ENCODE results near the gene ADGRF5. TPM values are rescaled to one million over a fixed set of nuclear protein-coding genes. Genes with fewer than 3 reads are reported as not detected.

ADGRF5 gene
- total and polyA plus RNA-seq, 2 donors: 16.2 to 41.3 TPM

DNA sequence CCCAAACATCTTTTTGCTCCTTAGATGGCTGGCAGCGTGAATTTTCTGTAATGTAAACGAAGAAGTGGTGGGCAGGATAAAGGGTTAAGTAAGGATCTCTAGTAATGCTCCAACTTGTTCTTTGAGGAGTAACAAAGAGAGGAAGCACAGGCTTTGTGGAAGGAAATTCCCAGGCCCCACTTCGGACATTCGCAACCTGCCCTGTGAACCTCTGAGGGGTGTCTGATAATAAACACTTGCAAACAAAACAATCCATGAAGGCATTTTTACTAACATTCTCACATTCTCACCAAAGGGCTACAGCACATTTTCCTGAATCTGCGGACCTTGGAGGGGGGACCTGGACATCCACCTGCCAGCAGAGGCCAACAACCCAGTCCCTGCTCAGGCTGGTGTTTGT is 25.8 kb upstream of the ADGRF5 start:
- DNase-seq (ENCODE audit: extremely low spot score): no peak
- H3K4me1 ChIP-seq (ENCODE audit: insufficient read depth): no peaks in the 10 kb centered on the region
- H3K27ac ChIP-seq (ENCODE audit: low read depth): no peak overlapping the region
- H3K4me3 ChIP-seq (ENCODE audit: low read depth, low read length): no peak overlapping the region
- 67% methylated on average over 5 of the region's 5 CpGs for WGBS
- no peaks in the 10 kb centered on the region for H3K36me3 ChIP-seq (ENCODE audit: insufficient read depth)

DNA sequence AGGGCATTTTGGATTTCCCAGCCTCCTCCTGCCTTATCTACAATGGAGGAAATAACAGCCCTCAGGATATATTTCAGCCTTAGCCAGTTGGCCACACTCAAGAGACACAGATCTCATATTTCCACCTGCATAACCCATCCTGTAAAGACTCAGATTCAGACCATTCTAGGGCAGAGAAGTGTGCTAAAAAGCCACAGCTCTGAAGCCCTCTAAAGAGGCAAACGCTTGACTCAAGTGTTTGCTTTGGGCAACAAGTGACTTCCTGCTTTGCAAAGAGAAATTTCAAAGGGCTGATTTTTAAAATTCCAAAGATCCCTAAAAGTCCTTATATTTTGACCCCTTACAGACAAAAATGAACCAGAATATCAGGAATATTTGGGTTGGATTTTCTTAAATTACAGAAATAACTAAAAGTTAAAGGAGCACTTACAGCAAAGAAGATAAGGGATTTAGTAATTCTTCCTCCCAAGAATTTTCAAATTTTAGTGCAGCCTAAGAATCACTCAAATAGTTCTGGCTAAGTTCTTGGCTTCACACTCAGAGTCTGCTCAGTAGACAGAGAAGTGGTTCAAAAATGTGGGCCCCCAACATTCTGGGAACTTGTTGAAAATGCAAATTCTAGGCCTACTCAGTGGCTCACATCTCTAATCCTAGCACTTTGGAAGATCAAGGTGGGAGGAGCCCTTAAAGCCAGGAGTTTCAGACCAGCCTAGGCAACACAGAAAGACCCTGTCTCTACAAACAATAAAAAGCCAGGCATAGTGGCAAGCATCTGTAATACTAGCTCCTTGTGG is 18.9 kb upstream of the ADGRF5 start:
- DNase-seq (ENCODE audit: extremely low spot score): no peak
- H3K4me3 ChIP-seq (ENCODE audit: low read depth, low read length): no peak overlapping the region
- H3K27ac ChIP-seq (ENCODE audit: low read depth): no peak overlapping the region
- WGBS: 66% methylated on average over 1 of the region's 1 CpG
- H3K36me3 ChIP-seq (ENCODE audit: insufficient read depth): no peaks in the 10 kb centered on the region
- no peaks in the 10 kb centered on the region for H3K4me1 ChIP-seq (ENCODE audit: insufficient read depth)

DNA sequence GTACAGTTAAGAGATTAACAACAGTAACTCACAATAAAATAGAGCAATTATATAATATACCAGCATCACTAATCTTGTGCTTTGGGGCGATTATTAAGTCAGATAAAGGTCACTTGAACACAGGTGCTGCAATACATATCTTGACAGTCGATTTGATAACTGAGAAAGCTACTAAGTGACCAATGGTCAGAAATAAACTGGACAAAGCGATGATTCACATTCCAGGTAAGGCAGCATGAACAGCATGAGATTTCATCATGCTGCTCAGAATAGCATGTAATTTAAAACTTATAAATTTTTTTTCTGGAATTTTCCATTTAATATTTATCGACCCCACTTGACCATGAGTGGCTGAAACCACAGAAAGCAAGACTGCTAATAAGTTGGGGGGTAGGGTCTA is 15.9 kb upstream of the ADGRF5 start:
- Histone ChIP-seq H3K36me3 (ENCODE audit: insufficient read depth) (no peaks in the 10 kb centered on the region), H3K4me1 (ENCODE audit: insufficient read depth) (no peaks in the 10 kb centered on the region), H3K27ac (ENCODE audit: low read depth) (no peak overlapping the region), H3K4me3 (ENCODE audit: low read depth, low read length) (no peak overlapping the region)
- DNase-seq (ENCODE audit: extremely low spot score): no peak
- WGBS: 91% methylated on average over 4 of the region's 4 CpGs

DNA sequence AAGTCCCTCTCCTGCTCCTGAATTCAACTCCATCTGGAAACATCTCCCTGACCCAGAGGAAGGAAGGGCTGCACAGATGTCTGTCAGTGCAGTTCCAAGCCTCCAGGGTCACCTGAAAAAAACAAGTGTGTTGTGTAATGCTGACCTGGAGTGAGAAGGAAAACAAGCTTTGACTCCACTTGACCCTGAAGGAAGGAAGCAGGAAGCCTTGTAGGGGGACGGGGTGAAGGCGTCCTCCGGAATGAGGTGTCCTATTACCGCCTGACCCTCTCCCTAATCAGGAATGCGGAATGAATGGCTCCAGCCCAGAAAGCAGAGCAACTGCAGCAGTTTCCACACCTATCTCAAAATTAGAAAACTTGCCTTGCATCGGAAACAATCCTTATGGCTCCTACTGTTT is 13.9 kb upstream of the ADGRF5 start:
- 69% methylated on average over 6 of the region's 6 CpGs for WGBS
- Histone ChIP-seq H3K4me3 (ENCODE audit: low read depth, low read length) (no peak overlapping the region), H3K27ac (ENCODE audit: low read depth) (no peak overlapping the region), H3K36me3 (ENCODE audit: insufficient read depth) (no peaks in the 10 kb centered on the region), H3K4me1 (ENCODE audit: insufficient read depth) (no peaks in the 10 kb centered on the region)
- no peak for DNase-seq (ENCODE audit: extremely low spot score)

DNA sequence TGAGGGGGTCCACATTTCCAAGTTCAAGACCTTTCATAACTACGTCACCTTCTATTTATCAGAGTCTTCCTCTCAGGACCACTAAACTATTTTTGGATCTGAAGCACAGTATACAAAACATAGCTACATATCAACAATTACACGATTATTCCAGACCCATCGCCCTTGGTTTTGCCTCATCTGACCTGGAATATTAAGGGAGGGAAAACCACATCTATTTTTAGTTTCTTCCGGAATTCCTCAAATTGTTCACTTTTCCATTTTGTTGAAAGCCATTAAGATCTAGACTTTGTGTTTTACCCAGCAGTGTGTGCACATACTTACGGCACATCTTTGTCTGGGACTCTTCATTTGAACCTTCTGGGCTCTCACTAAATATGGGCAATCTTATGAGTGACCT is 12.0 kb upstream of the ADGRF5 start:
- H3K4me1 ChIP-seq (ENCODE audit: insufficient read depth): no peaks in the 10 kb centered on the region
- WGBS: 83% methylated on average over 5 of the region's 5 CpGs
- no peak overlapping the region for H3K27ac ChIP-seq (ENCODE audit: low read depth)
- DNase-seq (ENCODE audit: extremely low spot score): no peak
- H3K36me3 ChIP-seq (ENCODE audit: insufficient read depth): no peaks in the 10 kb centered on the region
- H3K4me3 ChIP-seq (ENCODE audit: low read depth, low read length): no peak overlapping the region

DNA sequence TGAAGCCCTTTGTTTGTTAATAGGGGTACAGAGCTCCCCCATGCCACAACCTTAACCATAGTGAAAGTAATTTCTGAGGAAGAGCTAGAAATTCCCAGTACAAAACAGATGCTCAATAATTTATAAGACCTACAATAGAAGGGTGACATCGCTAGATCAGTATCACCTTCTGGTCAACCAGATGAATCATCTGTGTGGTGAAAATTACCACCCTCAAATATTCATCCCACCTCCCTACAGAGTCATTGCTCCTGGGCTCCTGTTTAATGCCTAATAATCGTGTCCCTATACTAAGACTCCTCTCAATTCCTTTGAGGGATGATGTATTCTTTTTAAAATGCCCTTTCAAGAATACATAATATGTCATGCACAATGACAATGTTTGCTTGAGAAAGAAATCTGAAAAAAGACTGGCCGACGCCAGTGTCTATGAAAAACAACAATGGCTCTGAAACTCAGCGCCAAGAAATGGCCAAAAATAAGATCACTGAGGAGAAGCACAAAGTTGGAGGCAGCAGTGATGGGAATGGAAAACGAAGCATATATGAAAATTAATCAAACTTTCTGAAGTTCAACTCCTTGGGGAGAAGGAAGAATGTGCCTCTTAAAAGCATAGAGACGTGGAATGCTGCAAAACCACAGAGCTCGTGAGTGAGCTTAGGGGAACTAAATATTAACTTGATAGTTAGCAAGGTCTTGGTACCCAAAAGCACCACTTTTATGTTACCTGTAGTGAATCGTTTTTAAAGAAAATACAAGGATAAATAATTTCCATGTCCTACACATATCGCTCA is 11.0 kb upstream of the ADGRF5 start:
- Histone ChIP-seq H3K36me3 (ENCODE audit: insufficient read depth) (no peaks in the 10 kb centered on the region), H3K4me1 (ENCODE audit: insufficient read depth) (no peaks in the 10 kb centered on the region), H3K27ac (ENCODE audit: low read depth) (no peak overlapping the region), H3K4me3 (ENCODE audit: low read depth, low read length) (no peak overlapping the region)
- no peak for DNase-seq (ENCODE audit: extremely low spot score)
- WGBS: 71% methylated on average over 10 of the region's 10 CpGs

DNA sequence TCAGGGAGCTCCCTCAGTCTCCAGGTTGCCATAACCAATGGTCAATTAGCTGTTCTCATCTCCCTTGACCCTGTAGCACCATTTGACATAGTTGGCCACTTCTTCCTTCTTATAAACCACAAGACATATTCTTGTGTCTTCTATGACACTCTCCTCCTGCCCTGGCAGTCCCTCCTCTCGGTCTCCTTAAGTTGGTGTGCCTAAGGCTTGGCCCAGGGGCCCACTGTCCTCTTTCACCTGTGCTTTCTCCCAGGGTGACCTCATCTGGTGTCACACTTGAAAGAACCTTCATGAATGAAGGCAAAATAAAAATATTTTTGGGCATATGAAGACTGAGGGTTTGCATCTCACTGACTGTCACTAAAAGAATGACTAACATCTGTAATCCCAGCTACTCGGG is 9.7 kb upstream of the ADGRF5 start:
- H3K4me1 ChIP-seq (ENCODE audit: insufficient read depth): no peaks in the 10 kb centered on the region
- 84% methylated on average over 2 of the region's 2 CpGs for WGBS
- H3K27ac ChIP-seq (ENCODE audit: low read depth): no peak overlapping the region
- DNase-seq (ENCODE audit: extremely low spot score): no peak
- no peaks in the 10 kb centered on the region for H3K36me3 ChIP-seq (ENCODE audit: insufficient read depth)
- H3K4me3 ChIP-seq (ENCODE audit: low read depth, low read length): no peak overlapping the region

DNA sequence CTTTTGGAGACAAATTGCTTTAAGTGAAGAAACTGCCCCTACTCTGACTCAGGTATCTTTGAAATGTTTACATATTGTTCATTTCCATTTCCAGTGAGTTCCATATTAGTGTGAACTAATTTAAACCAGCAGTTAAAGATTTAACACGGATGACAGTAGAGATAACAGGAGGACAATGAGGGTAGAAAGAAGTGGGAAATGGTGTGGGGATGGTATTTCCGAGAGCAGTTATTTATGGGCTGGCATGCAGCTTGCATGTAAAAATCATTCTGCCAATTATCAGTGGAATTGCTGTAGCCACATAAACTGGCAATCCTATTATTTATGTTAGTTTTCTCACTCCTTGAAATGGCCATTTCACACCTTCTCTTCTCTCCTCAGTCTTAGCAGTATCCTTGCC is 8.6 kb upstream of the ADGRF5 start:
- no peak for DNase-seq (ENCODE audit: extremely low spot score)
- no peaks in the 10 kb centered on the region for H3K36me3 ChIP-seq (ENCODE audit: insufficient read depth)
- no peak overlapping the region for H3K27ac ChIP-seq (ENCODE audit: low read depth)
- 57% methylated on average over 2 of the region's 2 CpGs for WGBS
- no peaks in the 10 kb centered on the region for H3K4me1 ChIP-seq (ENCODE audit: insufficient read depth)
- no peak overlapping the region for H3K4me3 ChIP-seq (ENCODE audit: low read depth, low read length)

DNA sequence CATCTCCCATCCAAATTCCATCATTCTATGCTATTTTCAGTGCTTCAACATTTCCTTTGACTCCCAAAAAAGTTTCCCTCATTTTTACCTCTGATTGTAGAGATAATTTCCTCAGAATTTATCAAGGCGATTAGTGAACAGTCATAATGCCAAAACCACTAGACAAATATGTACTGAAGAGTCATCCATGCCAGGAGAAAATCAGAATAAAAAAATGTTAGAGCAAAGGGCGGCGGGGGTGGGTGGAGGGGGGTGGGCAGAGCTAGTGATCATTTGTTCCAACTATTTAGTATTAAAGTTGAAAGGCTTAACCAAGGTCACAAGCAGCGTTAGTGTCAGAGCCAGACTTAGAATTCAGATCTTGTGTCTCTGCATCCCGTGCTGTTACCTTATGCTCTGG is 5.3 kb upstream of the ADGRF5 start:
- Histone ChIP-seq H3K4me3 (ENCODE audit: low read depth, low read length) (no peak overlapping the region), H3K4me1 (ENCODE audit: insufficient read depth) (no peaks in the 10 kb centered on the region), H3K36me3 (ENCODE audit: insufficient read depth) (no peaks in the 10 kb centered on the region), H3K27ac (ENCODE audit: low read depth) (no peak overlapping the region)
- WGBS: 56% methylated on average over 5 of the region's 5 CpGs
- no peak for DNase-seq (ENCODE audit: extremely low spot score)

DNA sequence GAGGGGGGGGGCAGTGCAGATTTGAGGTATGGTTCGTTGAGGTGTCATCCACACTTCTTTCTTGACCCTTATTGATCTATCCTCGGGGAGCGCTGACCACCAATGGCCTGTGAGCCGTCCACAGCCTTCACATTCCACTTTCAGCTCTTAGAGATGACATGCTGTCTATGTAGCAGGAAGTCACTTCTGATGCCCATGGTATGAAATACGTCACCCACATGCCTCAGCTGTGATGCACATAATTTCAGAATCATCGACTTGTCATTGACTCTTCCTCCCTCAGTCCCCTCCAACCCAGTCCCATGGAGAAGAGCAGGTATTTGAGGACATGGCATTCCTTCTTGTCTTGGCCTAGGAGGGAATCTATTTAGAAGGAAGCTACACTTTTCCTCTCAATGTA is 4.7 kb upstream of the ADGRF5 start:
- Histone ChIP-seq H3K36me3 (ENCODE audit: insufficient read depth) (no peaks in the 10 kb centered on the region), H3K27ac (ENCODE audit: low read depth) (no peak overlapping the region), H3K4me1 (ENCODE audit: insufficient read depth) (no peaks in the 10 kb centered on the region), H3K4me3 (ENCODE audit: low read depth, low read length) (no peak overlapping the region)
- DNase-seq (ENCODE audit: extremely low spot score): no peak
- WGBS: 93% methylated on average over 6 of the region's 6 CpGs

DNA sequence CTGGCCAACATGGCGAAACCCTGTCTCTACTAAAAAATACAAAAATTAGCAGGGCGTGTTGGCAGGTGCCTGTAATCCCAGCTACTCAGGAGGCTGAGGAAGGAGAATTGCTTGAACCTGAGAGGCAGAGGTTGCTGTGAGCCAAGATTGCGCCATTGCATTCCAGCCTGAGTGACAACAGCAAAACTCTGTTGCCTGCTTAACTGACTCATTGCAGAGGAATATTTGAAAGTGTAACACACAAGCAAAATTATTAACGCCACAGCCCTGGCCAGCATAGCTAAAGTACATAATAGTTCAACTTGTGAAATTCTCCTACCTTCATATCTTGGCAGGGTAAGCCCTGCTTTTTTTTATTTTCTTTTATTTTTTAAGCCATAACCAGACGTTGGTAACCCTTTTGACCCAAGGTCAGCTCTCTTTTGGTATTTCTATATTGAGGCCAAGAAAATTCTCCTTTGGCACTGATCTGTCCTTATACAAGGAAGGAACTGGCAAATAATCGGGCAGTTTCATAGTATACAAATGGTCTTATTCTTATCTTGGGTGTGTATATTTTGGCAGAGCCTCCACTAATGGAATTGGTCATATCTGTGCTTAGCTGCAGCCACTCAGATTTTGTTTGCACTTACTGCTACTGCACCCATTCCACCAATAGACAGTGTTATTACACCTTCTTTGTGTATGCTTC is 4.0 kb upstream of the ADGRF5 start:
- DNase-seq (ENCODE audit: extremely low spot score): no peak

DNA sequence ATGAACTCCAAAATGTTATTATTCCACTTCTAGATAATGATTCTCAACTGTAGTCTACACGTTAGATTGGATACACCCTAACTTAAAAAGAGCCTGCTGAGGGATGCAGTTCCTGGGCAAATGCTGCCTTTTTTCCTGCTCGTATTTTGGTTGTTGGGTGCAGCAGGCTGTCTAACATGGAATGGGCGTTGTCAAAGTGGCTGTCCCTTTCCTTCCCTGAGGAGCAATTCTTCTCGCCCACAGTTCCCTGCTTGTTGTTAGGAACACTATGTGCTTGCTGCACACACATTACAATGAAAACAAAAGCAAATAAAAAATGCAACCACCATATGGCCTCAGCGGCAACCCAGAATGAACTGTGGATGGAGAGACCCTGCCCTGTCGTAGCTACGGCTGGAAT is 1.7 kb upstream of the ADGRF5 start:
- DNase-seq (ENCODE audit: extremely low spot score): no peak
- Histone ChIP-seq H3K4me3 (ENCODE audit: low read depth, low read length) (no peak overlapping the region), H3K4me1 (ENCODE audit: insufficient read depth) (no peaks in the 10 kb centered on the region), H3K36me3 (ENCODE audit: insufficient read depth) (no peaks in the 10 kb centered on the region), H3K27ac (ENCODE audit: low read depth) (no peak overlapping the region)
- WGBS: 80% methylated on average over 7 of the region's 7 CpGs

More for the DNA sequence above, 4.0 kb upstream of the ADGRF5 start:
- WGBS: 50% methylated on average over 6 of the region's 6 CpGs
- Histone ChIP-seq H3K4me1 (ENCODE audit: insufficient read depth) (no peaks in the 10 kb centered on the region), H3K27ac (ENCODE audit: low read depth) (no peak overlapping the region), H3K36me3 (ENCODE audit: insufficient read depth) (no peaks in the 10 kb centered on the region), H3K4me3 (ENCODE audit: low read depth, low read length) (no peak overlapping the region)

DNA sequence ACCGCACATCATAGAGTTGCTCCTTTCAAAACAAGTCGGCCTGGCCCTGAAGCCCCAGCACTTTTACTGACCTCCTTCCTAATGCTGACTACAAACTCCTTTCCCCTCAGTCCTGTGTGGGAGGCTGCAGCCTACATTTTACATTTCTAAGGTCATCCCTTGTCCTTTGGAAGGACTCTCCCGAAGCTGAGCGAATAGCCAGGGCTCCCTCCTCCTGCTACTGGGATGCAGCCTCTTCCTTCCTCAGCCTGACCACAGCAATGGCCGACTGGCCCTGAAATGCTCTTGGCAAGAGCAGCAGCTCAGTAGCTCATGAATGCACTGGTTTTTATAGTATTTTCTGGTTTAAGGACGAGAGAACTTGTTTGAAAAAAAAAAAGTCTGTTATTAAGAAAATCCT is 679 bp downstream of the ADGRF5 start:
- Histone ChIP-seq H3K27ac (ENCODE audit: low read depth) (no peak overlapping the region), H3K4me3 (ENCODE audit: low read depth, low read length) (peak overlapping the region; percentile 16), H3K36me3 (ENCODE audit: insufficient read depth) (no peaks in the 10 kb centered on the region), H3K4me1 (ENCODE audit: insufficient read depth) (no peaks in the 10 kb centered on the region)
- WGBS: 70% methylated on average over 6 of the region's 6 CpGs
- no peak for DNase-seq (ENCODE audit: extremely low spot score)

DNA sequence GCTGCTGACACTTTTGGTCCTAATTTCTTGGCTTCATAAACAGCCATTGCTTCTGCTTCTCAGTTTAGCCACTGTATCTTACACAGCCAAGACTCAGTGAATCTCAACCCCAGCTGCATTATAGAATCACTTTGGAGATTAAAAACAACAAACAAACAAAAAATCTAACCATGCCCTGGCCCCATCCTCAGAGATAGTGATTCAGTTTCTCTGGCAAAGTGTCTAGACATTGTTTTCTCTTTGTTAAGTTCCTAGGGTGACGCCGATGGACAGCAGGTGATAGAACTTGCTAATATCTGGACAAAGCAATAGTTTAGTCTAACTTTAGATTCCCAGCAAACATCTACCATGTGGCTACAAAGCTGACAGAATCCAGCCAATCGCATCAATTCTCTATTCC is 2.9 kb downstream of the ADGRF5 start:
- H3K27ac ChIP-seq (ENCODE audit: low read depth): no peak overlapping the region
- H3K4me3 ChIP-seq (ENCODE audit: low read depth, low read length): no peak overlapping the region
- 78% methylated on average over 3 of the region's 3 CpGs for WGBS
- H3K36me3 ChIP-seq (ENCODE audit: insufficient read depth): no peaks in the 10 kb centered on the region
- no peaks in the 10 kb centered on the region for H3K4me1 ChIP-seq (ENCODE audit: insufficient read depth)
- DNase-seq (ENCODE audit: extremely low spot score): no peak

Measured in urinary bladder (tissue), 4 donors.